Measurements from ENCODE around the gene PAIP2B.

PAIP2B gene

GRCh38 chr2:71224935-71225334, 2.0 kb downstream of the PAIP2B start:
- DNase-seq (ENCODE audit: low read depth), result no peak
- H3K4me3 ChIP-seq (ENCODE audit: low read depth, low read length), result no peak overlapping the region
- in situ Hi-C loops (cut with HindIII; ENCODE audit: low sequenced_read_pairs), result no loop called here
- no peak for TF ChIP-seq CTCF (IDR thresholded peaks at IDR 0.05; ENCODE audit: low read depth, low read length, missing control alignments)

GRCh38 chr2:71224457-71224856, 2.4 kb downstream of the PAIP2B start:
- no peak for TF ChIP-seq CTCF (IDR thresholded peaks at IDR 0.05; ENCODE audit: low read depth, low read length, missing control alignments)
- DNase-seq (ENCODE audit: low read depth), result no peak
- in situ Hi-C loops (cut with HindIII; ENCODE audit: low sequenced_read_pairs), result no loop called here
- H3K4me3 ChIP-seq (ENCODE audit: low read depth, low read length), result no peak overlapping the region

GRCh38 chr2:71223767-71224333, 3.1 kb downstream of the PAIP2B start:
- DNase-seq (ENCODE audit: low read depth), result no peak
- peak; percentile 44 for TF ChIP-seq CTCF (IDR thresholded peaks at IDR 0.05; ENCODE audit: low read depth, low read length, missing control alignments)
- in situ Hi-C loops (cut with HindIII; ENCODE audit: low sequenced_read_pairs), result no loop called here
- no peak overlapping the region for H3K4me3 ChIP-seq (ENCODE audit: low read depth, low read length)

GRCh38 chr2:71220743-71221142, 6.2 kb downstream of the PAIP2B start:
- TF ChIP-seq CTCF (IDR thresholded peaks at IDR 0.05; ENCODE audit: low read depth, low read length, missing control alignments), result no peak
- in situ Hi-C loops (cut with HindIII; ENCODE audit: low sequenced_read_pairs), result no loop called here
- no peak for DNase-seq (ENCODE audit: low read depth)
- no peak overlapping the region for H3K4me3 ChIP-seq (ENCODE audit: low read depth, low read length)

GRCh38 chr2:71216501-71216900, 10.4 kb downstream of the PAIP2B start:
- H3K4me3 ChIP-seq (ENCODE audit: low read depth, low read length), result no peak overlapping the region
- in situ Hi-C loops (cut with HindIII; ENCODE audit: low sequenced_read_pairs), result no loop called here
- TF ChIP-seq CTCF (IDR thresholded peaks at IDR 0.05; ENCODE audit: low read depth, low read length, missing control alignments), result no peak

GRCh38 chr2:71215447-71215846, 11.5 kb downstream of the PAIP2B start:
- H3K4me3 ChIP-seq (ENCODE audit: low read depth, low read length), result no peak overlapping the region
- no peak for DNase-seq (ENCODE audit: low read depth)
- in situ Hi-C loops (cut with HindIII; ENCODE audit: low sequenced_read_pairs), result no loop called here
- TF ChIP-seq CTCF (IDR thresholded peaks at IDR 0.05; ENCODE audit: low read depth, low read length, missing control alignments), result no peak

More at GRCh38 chr2:71216501-71216900, 10.4 kb downstream of the PAIP2B start:
- DNase-seq (ENCODE audit: low read depth), result no peak
